Mononuclear cell (primary cell): ENCODE measurements around the gene CDS1. TPM values are rescaled to one million over a fixed set of nuclear protein-coding genes. Genes with fewer than 3 reads are reported as not detected.
"Not testable (repeated sequence)": the region's sequence is repeated elsewhere in the genome, so short reads cannot be mapped to it uniquely, and the experiment has no call there.

Experiments
- H3K27me3 ChIP-seq: 2 replicates; pipeline ENCODE4 v1.6.0; 2011; ENCODE audit warnings: low read length, control low read depth; ENCODE audit not compliant: insufficient read depth
- H3K4me1 ChIP-seq: 2 replicates; pipeline ENCODE4 v1.5.1; 2011; ENCODE audit warnings: mild to moderate bottlenecking, low read length, control low read depth; ENCODE audit not compliant: insufficient read depth
- H3K4me3 ChIP-seq: 2 replicates; pipeline ENCODE4 v1.5.1; 2011; ENCODE audit warnings: mild to moderate bottlenecking, low read length, moderate library complexity
- H3K9me3 ChIP-seq: 2 replicates; pipeline ENCODE4 v1.5.1; 2011; ENCODE audit warnings: low read depth, mild to moderate bottlenecking, control low read depth, low read length
- total RNA-seq: library from RNA; depleted of rRNA; stranded (reverse); fragments of >200 nt; gene quantifications from one replicate; pipeline ENCODE4 v1.2.3, GENCODE V29; 2012

CDS1 gene
- total RNA-seq, 1 donor = 0.42 TPM

DNA sequence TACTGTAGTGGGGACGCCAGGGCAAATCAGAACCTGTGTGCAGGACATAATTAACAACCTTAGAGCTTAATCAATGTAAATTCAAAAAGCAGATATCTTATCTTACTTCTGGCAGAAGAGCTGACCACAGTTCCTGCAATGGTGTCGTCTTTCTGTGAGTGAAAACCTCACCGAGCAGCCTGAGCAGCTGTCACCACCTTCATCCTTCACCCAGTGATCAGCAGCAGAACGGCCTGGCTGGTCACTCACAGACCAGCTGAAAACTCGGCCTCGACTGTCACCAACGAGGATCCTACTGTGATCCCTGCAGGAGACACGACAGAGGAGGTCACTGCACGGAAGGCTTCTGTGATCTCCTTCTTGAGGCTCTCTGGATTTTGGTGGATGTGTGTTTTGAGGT, 94.2 kb downstream of the CDS1 start:
- Histone ChIP-seq H3K9me3 (no peaks in the 10 kb centered on the region), H3K27me3 (no peaks in the 10 kb centered on the region), H3K4me1 (peaks cover 8% of the 10 kb centered on the region), H3K4me3 (no peak overlapping the region)

DNA sequence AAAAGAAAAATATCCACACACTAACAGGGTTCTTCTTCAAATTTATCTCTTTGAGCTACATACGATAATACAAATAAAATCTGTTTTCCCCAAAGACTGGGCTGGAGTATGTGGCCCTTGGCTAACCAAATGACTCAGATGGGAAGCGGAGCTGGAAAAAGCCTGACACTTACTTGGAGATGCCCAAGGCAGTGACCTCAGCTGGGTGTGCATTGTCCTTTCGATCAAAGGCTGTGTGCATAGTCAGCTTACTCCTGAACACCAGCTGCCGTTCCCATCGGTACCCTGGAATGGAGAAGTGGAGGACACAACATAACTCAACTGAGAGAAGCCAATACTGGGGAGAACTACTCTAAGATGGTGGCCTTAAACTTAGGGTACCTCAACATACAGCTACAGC, 95.1 kb downstream of the CDS1 start:
- no peak overlapping the region for H3K4me3 ChIP-seq
- peaks cover 17% of the 10 kb centered on the region for H3K4me1 ChIP-seq
- no peaks in the 10 kb centered on the region for H3K9me3 ChIP-seq
- no peaks in the 10 kb centered on the region for H3K27me3 ChIP-seq

GRCh38 chr4:84678976-84679744, 96.2 kb downstream of the CDS1 start:
- Histone ChIP-seq H3K9me3 (no peaks in the 10 kb centered on the region), H3K27me3 (no peaks in the 10 kb centered on the region), H3K4me1 (peaks cover 23% of the 10 kb centered on the region), H3K4me3 (no peak overlapping the region)

- no peaks in the 10 kb centered on the region for H3K27me3 ChIP-seq
- H3K4me3 ChIP-seq = no peak overlapping the region
- no peaks in the 10 kb centered on the region for H3K9me3 ChIP-seq
- H3K4me1 ChIP-seq = peaks cover 23% of the 10 kb centered on the region
Measured at GRCh38 chr4:84680956-84681355, 98.0 kb downstream of the CDS1 start.

- no peak overlapping the region for H3K4me3 ChIP-seq
- no peaks in the 10 kb centered on the region for H3K9me3 ChIP-seq
- peaks cover 23% of the 10 kb centered on the region for H3K4me1 ChIP-seq
- H3K27me3 ChIP-seq = no peaks in the 10 kb centered on the region
Measured at GRCh38 chr4:84681486-84682274, 98.8 kb downstream of the CDS1 start.

- not testable (repeated sequence) for H3K4me3 ChIP-seq, H3K9me3 ChIP-seq, H3K27me3 ChIP-seq
- H3K4me1 ChIP-seq = peaks cover 23% of the 10 kb centered on the region
Measured at GRCh38 chr4:84682661-84683060, 99.7 kb downstream of the CDS1 start.

GRCh38 chr4:84683064-84683850, 100.3 kb downstream of the CDS1 start:
- H3K4me3 ChIP-seq = no peak overlapping the region
- H3K27me3 ChIP-seq = no peaks in the 10 kb centered on the region
- H3K9me3 ChIP-seq = no peaks in the 10 kb centered on the region
- H3K4me1 ChIP-seq = peaks cover 23% of the 10 kb centered on the region

- Histone ChIP-seq H3K27me3 (no peaks in the 10 kb centered on the region), H3K4me3 (no peak overlapping the region), H3K4me1 (peaks cover 23% of the 10 kb centered on the region), H3K9me3 (no peaks in the 10 kb centered on the region)
Measured at GRCh38 chr4:84684361-84684760, 101.4 kb downstream of the CDS1 start.

DNA sequence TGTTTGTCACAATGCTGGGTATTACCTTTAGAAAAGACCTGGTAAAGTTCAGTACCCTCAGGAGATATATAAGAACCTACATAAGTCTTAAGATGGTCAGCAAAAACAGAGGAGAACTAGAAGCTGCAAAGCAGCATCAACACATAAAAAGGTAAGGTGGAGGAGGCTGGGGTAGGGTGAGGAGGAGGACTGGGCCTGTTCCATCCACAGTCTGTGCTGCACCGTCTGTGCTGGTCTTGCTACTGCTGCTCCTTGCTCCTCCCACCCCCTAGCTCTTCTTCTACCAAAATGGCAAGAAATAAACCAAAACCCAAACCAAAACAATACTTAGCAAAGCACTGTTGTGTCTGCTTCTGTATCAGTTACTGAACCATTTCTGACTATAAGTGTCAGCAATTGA, 102.2 kb downstream of the CDS1 start:
- H3K4me3 ChIP-seq = no peak overlapping the region
- no peaks in the 10 kb centered on the region for H3K9me3 ChIP-seq
- H3K4me1 ChIP-seq = peaks cover 23% of the 10 kb centered on the region
- no peaks in the 10 kb centered on the region for H3K27me3 ChIP-seq

DNA sequence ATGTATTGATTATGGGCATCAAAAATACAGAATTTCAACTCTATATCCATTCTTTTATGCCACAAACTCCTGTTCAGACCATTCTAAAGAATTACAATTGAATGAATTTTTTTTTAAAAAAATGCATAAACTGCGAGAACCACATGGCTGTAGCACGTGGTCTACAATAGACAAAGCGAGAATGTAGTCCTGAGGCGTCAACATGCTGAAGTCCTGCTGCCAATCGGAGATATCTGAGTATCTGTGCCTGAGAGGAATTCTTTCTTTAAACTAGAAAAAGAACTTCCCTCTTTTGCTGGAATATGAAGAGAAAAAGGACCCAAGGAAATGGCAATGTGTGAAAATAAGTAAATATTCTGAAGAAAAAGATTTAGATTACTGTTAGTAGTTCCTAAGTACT, 105.7 kb downstream of the CDS1 start:
- Histone ChIP-seq H3K27me3 (no peaks in the 10 kb centered on the region), H3K4me3 (no peak overlapping the region), H3K4me1 (peaks cover 22% of the 10 kb centered on the region), H3K9me3 (no peaks in the 10 kb centered on the region)

GRCh38 chr4:84689197-84689596, 106.3 kb downstream of the CDS1 start:
- H3K27me3 ChIP-seq = no peaks in the 10 kb centered on the region
- H3K4me3 ChIP-seq = no peak overlapping the region
- H3K9me3 ChIP-seq = no peaks in the 10 kb centered on the region
- peaks cover 20% of the 10 kb centered on the region for H3K4me1 ChIP-seq

- Histone ChIP-seq H3K4me3 (no peak overlapping the region), H3K27me3 (no peaks in the 10 kb centered on the region), H3K9me3 (no peaks in the 10 kb centered on the region), H3K4me1 (peaks cover 20% of the 10 kb centered on the region)
Measured at GRCh38 chr4:84690481-84690880, 107.6 kb downstream of the CDS1 start.

GRCh38 chr4:84691170-84691691, 108.3 kb downstream of the CDS1 start:
- no peaks in the 10 kb centered on the region for H3K27me3 ChIP-seq
- peaks cover 20% of the 10 kb centered on the region for H3K4me1 ChIP-seq
- H3K9me3 ChIP-seq = no peaks in the 10 kb centered on the region
- no peak overlapping the region for H3K4me3 ChIP-seq

DNA sequence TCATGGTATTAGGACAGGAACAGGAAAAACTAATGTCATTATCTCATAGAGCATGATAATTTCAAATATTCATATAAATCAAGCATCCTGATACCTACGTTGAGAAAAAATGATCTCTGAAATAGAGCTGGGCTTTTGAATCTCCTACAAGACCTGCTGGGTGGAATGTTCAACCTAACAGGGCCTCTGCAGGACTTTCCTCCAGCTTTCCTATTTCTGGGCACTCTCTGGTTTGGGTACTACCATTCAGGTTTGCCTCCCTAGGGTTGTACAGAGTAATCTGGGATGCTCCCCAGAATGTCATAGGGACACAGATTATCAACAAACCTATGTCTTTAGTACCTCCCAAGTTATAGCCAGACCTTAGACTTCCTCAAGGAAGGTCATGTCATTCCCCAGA, 108.9 kb downstream of the CDS1 start:
- Histone ChIP-seq H3K4me1 (peaks cover 20% of the 10 kb centered on the region), H3K9me3 (no peaks in the 10 kb centered on the region), H3K27me3 (no peaks in the 10 kb centered on the region), H3K4me3 (no peak overlapping the region)

DNA sequence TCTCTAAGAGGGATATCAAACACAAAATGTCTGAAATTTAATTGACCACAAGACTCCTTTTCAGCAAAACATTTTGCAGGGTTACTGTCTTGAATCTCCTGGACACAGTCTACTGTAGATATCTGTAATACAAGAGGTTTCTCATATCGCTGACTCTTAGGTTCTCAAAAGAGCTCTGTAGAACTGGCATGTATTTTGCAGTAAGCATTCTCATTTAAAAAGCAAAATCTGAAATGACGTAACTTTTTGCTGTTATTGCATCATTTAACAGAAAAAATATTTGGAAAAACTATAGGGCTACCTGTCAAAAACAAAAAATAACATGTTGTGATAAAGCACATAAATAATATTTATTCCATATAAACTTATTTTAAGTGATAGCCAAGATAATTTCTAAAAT, 114.2 kb downstream of the CDS1 start:
- no peak overlapping the region for H3K4me3 ChIP-seq
- peaks cover under 1% of the 10 kb centered on the region for H3K4me1 ChIP-seq
- no peaks in the 10 kb centered on the region for H3K9me3 ChIP-seq
- no peaks in the 10 kb centered on the region for H3K27me3 ChIP-seq
